Measurements from ENCODE around the gene CTNNA2.

Gene CTNNA2

DNA sequence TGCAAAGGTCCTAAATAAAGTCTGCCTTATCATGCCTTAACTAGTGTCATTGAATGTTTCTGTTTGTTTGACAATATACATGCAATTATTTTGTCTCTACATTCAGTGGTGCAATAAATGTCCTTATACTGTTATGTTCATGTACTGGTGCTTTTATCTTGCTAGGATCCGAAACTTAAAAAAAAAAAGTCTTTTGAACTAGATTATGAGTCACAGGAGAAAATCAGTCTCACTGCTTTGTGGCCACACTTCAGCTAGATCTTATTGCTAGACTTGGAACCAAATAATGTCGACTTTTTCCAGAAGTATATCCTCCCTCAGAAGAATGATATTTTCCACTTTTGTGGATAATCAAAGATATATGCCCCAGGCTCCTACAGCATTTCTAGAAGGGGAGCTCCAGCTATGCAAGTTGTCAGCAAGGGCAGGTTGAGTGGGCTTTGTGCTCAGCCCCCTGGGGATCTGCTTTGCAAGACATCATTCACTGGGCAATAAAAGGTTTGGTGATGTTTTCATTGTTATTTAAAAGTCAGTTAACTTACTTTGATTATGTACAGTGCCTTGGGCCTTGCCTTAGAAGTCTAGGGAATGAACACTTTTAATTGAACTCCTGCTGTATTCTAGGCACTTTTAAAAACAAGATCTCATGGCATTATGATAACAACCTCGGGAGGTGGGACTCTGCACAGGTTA lies 948.8 kb downstream of the CTNNA2 start:
- no peak for DNase-seq

DNA sequence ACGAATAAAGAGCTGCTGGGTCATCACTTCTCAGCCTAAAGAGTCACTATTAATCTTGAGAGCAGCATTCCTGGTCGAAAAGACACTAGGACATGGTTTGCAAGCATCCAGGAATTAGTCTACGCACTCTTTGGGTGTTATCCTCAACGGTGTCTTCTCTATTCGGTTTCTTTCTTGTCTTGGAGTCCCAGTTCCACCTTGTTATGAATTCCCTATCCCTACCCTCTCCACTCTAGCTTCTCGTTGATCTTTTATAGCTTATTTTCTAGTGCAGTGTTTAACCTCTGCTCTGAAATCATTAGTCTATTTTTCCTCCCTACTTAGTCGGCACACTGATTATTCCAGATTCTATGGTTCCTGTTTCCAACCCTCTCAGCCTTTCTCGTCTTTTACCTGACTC lies 949.8 kb downstream of the CTNNA2 start:
- DNase-seq: no peak

GRCh38 chr2:80464275-80464674 lies 951.4 kb downstream of the CTNNA2 start:
- no peak for DNase-seq

- DNase-seq: no peak
Observed at GRCh38 chr2:80467262-80467811, 954.5 kb downstream of the CTNNA2 start.

DNA sequence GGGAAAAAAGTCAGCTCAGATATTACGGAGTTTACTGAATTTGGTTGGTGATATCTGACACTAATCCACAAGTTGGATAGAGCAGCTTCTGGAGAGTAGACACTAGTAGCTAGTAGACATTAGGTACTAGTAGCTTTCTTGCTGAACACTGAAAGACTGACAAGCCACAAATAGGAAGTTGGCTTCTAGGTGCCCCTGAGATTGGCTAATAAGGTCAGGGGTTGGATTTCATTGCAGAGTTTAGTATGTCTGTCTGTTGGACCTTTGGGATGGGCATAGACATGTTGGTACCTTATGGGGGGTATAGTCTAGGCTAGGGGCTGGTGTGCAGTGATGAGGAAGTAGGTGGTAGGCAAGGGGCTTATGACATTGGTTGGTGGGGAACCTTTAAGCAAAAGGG lies 956.6 kb downstream of the CTNNA2 start:
- no peak for DNase-seq

- DNase-seq: no peak
Observed at GRCh38 chr2:80473069-80473468, 960.2 kb downstream of the CTNNA2 start.

- DNase-seq: no peak
Observed at GRCh38 chr2:80473796-80474195, 960.9 kb downstream of the CTNNA2 start.

- no peak for DNase-seq
Observed at GRCh38 chr2:80475970-80476369, 963.1 kb downstream of the CTNNA2 start.

GRCh38 chr2:80476535-80477117 lies 963.8 kb downstream of the CTNNA2 start:
- DNase-seq: no peak

DNA sequence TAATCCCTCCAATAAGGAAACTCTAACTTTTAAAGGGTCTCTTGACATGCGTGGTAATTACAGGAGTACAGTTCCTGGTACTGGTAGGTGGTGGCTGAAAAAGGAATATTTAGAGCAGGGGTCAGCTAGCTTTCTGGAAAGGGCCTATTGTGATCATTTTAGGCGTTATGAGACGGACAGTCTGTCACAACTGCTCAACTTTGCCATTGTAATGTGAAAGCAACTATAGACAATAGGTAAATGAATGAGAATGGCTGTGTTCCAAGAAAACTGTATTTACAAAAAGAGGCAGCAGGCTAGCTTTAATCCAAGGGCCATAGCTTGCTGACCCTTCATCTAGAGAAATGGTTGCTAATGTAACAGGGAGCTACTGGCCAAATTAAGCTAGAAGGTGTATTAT lies 969.4 kb downstream of the CTNNA2 start:
- no peak for DNase-seq

DNA sequence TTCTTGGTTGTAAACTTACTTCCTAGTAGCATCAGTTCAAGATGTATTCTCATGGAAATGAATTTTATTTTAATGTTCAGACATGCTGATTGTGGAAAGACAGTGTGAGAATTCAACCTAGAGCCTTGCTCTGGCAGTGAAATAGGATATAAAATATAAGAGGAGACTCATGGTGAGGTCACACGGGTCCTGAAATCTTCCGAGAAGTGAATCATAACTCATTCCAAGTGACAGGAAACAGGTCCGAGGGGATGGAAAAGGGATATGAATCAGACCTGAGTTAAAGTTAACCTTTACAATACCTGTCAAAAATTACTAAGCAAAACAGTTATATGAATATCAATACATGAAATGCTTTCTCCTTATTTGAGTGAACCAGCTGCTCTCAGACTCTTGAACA lies 976.9 kb downstream of the CTNNA2 start:
- DNase-seq: no peak

DNA sequence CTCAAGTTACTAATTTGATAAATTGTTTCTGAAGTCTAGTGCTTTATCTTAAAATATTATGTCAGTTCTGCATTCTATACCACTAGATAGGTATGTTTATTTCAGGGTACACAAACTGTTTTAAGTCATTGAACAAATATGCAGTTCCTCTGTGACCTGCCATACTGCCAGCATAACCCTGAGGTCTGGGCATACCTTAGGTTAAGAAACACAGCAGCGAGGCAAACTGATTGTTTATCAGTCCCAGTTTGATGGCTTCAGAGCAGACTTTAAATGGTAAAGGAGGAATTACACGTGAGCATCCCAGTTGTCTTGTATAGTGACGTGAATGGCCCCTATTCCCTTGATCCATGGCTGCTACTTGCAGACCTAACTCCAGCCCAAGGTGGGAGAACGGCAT lies 978.1 kb downstream of the CTNNA2 start:
- no peak for DNase-seq

- no peak for DNase-seq
Observed at GRCh38 chr2:80496346-80496745, 983.5 kb downstream of the CTNNA2 start.

- DNase-seq: no peak
Observed at GRCh38 chr2:80496775-80497174, 983.9 kb downstream of the CTNNA2 start.

DNA sequence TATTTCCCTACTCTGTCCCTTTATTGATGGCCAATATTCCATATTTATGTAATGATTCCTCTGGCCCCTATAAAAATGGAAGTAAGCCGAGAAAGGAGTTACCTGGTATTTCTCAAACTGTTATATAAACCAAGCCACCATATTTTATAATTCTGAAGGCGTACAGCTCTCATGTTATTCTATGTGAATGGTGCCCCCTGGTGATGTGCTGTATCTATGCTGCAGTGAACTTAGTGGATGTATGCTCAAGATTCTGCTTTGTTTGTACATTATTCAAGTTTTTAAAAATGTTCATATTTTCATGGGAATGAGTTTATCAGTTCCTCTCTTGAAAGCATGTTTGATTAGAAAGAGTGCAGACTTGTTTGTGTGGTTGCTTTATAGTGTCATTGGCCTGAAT lies 986.2 kb downstream of the CTNNA2 start:
- no peak for DNase-seq

DNA sequence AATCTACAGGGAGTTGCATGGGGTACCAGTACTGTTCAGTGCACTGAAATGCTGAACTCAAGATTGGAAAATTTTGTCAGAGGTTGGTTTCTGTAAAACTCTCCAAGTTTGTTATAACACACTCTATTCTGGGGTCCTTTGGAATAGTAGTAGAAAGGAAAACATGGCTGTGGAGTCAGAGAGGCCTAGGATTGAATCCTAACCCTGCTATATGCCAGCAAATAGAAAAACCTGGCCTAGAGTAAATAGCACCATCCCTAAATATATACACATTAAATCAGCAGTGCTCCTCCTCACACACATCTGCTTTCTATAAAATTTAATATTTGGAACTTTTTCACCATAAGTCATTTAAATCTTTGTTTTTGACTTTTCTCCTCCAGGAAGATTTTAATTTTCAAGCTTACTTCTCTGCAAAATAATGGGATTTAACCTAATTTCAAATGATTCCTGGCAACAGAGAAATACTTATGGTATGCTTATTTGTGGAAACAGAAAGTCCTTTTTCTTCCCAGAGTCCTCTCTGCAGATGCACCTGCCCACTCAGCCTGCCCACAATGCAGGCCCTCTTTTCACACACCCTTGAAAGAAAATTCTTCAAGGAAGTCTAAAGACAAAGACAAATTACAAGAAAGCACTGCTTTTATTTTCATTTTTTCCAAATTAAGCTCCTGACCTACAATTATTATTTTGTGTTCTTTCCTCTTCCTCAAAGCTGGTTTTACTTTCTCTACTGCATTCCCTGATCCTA lies 989.2 kb downstream of the CTNNA2 start:
- DNase-seq: no peak

- no peak for DNase-seq
Observed at GRCh38 chr2:80506563-80506962, 993.7 kb downstream of the CTNNA2 start.

DNA sequence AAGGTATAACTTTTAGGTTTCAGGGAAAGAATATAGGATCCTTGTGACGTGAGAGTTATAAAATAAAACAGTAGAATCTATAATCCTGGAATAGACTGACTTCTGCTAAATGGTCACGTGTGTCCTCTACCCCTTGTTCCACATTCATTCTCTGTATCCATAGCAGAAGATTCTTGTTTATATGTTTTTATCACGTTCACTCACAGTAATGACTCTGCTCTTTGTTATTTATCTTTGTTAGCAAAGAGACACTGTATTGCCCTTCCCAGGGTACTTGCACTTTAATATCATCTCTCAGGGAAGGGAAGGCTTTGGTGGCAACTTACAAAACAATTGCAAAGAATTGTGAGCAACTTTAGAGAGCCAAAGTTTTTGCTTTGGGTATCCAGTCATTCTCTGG lies 997.9 kb downstream of the CTNNA2 start:
- DNase-seq: no peak

DNA sequence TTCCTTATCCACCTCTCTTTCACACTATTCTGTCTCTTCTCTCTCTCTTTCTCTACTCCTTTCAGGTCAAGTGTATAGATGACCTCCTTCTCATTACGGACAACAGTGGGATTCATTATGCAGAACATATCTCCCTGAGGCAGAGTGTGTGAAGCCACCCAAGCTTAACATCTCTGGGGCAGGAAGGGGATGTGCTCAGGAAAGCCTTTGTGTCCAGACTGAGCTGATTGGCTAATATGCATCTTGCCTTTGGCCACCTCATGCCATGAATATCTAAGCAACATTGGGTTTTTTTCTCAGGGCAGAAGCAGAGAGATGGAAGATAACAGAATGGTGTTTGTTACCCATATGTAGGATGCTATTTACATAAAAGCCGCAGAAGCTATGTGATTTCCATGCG lies 1003.1 kb downstream of the CTNNA2 start:
- DNase-seq: no peak

GRCh38 chr2:80517316-80517715 lies 1004.5 kb downstream of the CTNNA2 start:
- DNase-seq: no peak

GRCh38 chr2:80519121-80519643 lies 1006.3 kb downstream of the CTNNA2 start:
- DNase-seq: no peak

DNA sequence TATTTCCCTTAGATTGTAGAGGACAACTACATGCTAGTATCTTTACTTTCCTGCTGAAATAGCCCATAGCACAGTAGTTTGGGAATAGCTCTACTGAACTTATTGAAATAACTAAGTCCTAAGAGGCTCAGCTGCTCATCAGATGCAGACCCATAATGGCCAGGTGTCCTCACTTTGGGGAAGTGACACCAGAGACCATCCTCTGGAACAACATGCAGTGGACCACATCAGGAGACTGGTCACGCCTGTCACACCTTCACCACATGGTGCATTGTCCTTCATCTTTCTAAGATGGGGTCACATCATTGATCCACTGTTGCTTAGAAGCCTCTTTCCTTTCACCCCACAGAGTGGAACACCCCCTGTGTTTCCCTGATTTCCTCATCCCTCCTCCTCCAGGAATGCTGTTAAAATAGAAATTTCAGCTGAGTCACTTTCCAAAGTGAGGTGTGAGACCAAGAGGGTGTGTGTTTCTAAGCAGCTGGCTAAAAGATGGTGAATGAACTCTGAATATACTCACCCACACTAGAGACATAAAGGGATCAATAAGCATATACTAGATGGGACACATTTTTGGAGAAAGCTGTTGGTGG lies 1006.9 kb downstream of the CTNNA2 start:
- DNase-seq: no peak

- no peak for DNase-seq
Observed at GRCh38 chr2:80525152-80525551, 1012.3 kb downstream of the CTNNA2 start.
